ENCODE results near the gene FRYL. TPM values are rescaled to one million over a fixed set of nuclear protein-coding genes. Genes with fewer than 3 reads are reported as not detected.
"Not testable (repeated sequence)": the region's sequence is repeated elsewhere in the genome, so short reads cannot be mapped to it uniquely, and the experiment has no call there.

FRYL gene
- total RNA-seq, 4 donors from 2014 or later: 46.0 to 66.5 (median 55.8) TPM

DNA sequence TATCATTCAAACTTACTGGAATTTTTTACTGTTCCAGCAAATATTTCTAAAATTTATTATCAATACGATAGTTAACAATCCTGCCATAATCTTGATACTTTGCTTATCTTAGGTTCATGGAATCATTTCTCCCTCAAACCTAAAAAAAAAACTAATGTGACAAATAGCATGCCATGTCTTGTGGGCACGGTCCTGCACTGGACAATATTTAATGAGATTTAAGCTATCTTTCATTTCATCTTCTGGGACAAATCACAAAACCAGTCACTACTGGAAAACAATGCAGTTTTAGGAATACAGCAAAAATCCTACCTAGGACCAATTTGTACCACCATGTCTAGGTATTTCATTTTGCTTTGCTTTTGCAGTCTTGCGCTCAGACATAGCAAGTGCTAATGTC is 93.7 kb downstream of the FRYL start:
- no peak for DNase-seq (ENCODE audit: extremely low spot score)
- Histone ChIP-seq H3K4me1 (peaks cover 0 to 12% (median 3%) of the 10 kb centered on the region in 4 donors), H3K9me3 (no peaks in the 10 kb centered on the region), H3K4me3 (no peak overlapping the region), H3K27ac (replicated peaks in 1 of 4) (no peak overlapping the region), H3K36me3 (no peaks in the 10 kb centered on the region), H3K27me3 (no peaks in the 10 kb centered on the region)
- intact Hi-C loops (cut with DNase I): no loop called here
- TF ChIP-seq POLR2A (IDR thresholded peaks at IDR 0.05; ENCODE audit: low read depth) (no peak), POLR2AphosphoS5 (IDR thresholded peaks at IDR 0.05) (no peak)
- TF ChIP-seq, protein P1, sequence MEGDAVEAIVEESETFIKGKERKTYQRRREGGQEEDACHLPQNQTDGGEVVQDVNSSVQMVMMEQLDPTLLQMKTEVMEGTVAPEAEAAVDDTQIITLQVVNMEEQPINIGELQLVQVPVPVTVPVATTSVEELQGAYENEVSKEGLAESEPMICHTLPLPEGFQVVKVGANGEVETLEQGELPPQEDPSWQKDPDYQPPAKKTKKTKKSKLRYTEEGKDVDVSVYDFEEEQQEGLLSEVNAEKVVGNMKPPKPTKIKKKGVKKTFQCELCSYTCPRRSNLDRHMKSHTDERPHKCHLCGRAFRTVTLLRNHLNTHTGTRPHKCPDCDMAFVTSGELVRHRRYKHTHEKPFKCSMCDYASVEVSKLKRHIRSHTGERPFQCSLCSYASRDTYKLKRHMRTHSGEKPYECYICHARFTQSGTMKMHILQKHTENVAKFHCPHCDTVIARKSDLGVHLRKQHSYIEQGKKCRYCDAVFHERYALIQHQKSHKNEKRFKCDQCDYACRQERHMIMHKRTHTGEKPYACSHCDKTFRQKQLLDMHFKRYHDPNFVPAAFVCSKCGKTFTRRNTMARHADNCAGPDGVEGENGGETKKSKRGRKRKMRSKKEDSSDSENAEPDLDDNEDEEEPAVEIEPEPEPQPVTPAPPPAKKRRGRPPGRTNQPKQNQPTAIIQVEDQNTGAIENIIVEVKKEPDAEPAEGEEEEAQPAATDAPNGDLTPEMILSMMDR (IDR thresholded peaks at IDR 0.05): no peak
- 95% methylated on average over 3 of the region's 3 CpGs for WGBS

GRCh38 chr4:48683784-48684666 is 96.1 kb downstream of the FRYL start:
- Histone ChIP-seq H3K9me3 (no peaks in the 10 kb centered on the region), H3K4me1 (peaks cover 0 to 5% (median 0%) of the 10 kb centered on the region in 4 donors), H3K4me3 (no peak overlapping the region), H3K27ac (replicated peaks in 1 of 4) (no peak overlapping the region), H3K36me3 (no peaks in the 10 kb centered on the region), H3K27me3 (no peaks in the 10 kb centered on the region)
- DNase-seq (ENCODE audit: extremely low spot score): no peak
- TF ChIP-seq POLR2AphosphoS5 (IDR thresholded peaks at IDR 0.05): no peak
- TF ChIP-seq, protein P1 (IDR thresholded peaks at IDR 0.05): no peak
- TF ChIP-seq EP300 (IDR thresholded peaks at IDR 0.05): no peak
- TF ChIP-seq POLR2A (IDR thresholded peaks at IDR 0.05; ENCODE audit: low read depth): no peak
- WGBS: 44% methylated on average over 1 of the region's 1 CpG
- intact Hi-C loops (cut with DNase I): no loop called here

DNA sequence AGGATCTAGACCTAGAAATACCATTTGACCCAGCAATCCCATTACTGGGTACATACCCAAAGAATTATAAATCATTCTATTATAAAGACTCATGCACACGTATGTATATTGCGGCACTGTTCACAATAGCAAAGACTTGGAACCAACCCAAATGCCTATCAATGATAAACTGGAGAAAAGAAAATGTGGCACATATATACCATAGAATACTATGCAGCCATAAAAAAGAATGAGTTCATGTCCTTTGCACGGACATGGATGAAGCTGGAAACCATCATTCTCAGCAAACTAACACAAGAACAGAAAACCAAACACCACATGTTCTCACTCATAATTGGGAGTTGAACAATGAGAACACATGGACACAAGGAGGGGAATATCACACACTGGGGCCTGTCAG is 97.2 kb downstream of the FRYL start:
- H3K27me3 ChIP-seq: not testable (repeated sequence)

DNA sequence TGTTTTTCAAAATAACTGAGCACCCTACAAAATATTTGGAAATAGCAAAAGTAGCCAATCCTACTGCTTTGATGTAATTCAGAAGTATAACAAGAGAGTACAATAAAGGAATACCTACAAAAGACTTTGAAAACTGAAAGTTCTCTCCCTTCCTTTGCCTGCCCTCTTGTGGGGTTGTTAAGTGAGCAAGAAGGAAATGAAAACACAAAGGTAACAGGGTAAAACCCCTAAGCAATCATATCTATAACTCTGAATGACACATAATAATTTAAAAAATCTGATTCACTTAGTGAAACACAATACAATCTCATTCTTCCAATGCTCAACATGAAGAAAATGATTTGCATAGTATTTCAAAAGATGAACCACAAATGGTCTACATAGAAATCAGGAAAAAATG is 98.2 kb downstream of the FRYL start:
- intact Hi-C loops (cut with DNase I): no loop called here
- Histone ChIP-seq H3K4me1 (no peaks in the 10 kb centered on the region), H3K4me3 (no peak overlapping the region), H3K9me3 (no peaks in the 10 kb centered on the region), H3K27ac (replicated peaks in 1 of 4) (no peak overlapping the region), H3K36me3 (no peaks in the 10 kb centered on the region), H3K27me3 (no peaks in the 10 kb centered on the region)
- no peak for DNase-seq (ENCODE audit: extremely low spot score)
- TF ChIP-seq POLR2A (IDR thresholded peaks at IDR 0.05; ENCODE audit: low read depth) (no peak), EP300 (IDR thresholded peaks at IDR 0.05) (no peak), POLR2AphosphoS5 (IDR thresholded peaks at IDR 0.05) (no peak)
- TF ChIP-seq, protein P1 (IDR thresholded peaks at IDR 0.05): peak in 1 of 3 experiments; percentile 11

More for the DNA sequence above, 97.2 kb downstream of the FRYL start:
- H3K27ac ChIP-seq (replicated peaks in 1 of 4); H3K4me3 ChIP-seq; H3K36me3 ChIP-seq; DNase-seq (ENCODE audit: extremely low spot score); intact Hi-C loops (cut with DNase I); H3K9me3 ChIP-seq; H3K4me1 ChIP-seq: not testable (repeated sequence)
- WGBS: 97% methylated on average over 3 of the region's 3 CpGs

GRCh38 chr4:48680848-48681568 is 99.1 kb downstream of the FRYL start:
- intact Hi-C loops (cut with DNase I): no loop called here
- Histone ChIP-seq H3K36me3 (no peaks in the 10 kb centered on the region), H3K27me3 (no peaks in the 10 kb centered on the region), H3K4me1 (no peaks in the 10 kb centered on the region), H3K27ac (replicated peaks in 1 of 4) (no peak overlapping the region), H3K4me3 (no peak overlapping the region), H3K9me3 (no peaks in the 10 kb centered on the region)
- DNase-seq (ENCODE audit: extremely low spot score): no peak
- no peak for TF ChIP-seq POLR2AphosphoS5 (IDR thresholded peaks at IDR 0.05)
- TF ChIP-seq EP300 (IDR thresholded peaks at IDR 0.05): no peak
- TF ChIP-seq, protein P1 (IDR thresholded peaks at IDR 0.05): no peak
- no peak for TF ChIP-seq POLR2A (IDR thresholded peaks at IDR 0.05; ENCODE audit: low read depth)
- WGBS: 92% methylated on average over 12 of the region's 12 CpGs
